Stomach (tissue), 9 donors: Measurements from ENCODE around the gene IDH2. TPM values are rescaled to one million over a fixed set of nuclear protein-coding genes. Genes with fewer than 3 reads are reported as not detected.
"Not testable (repeated sequence)": the region's sequence is repeated elsewhere in the genome, so short reads cannot be mapped to it uniquely, and the experiment has no call there.

Source experiments
- DNase-seq, 2 donors: peaks; one replicate each; pipeline versions ENCODE4 v3.0.0 to v3.0.0-alpha.2; 2013 to 2019
- H3K27ac ChIP-seq, 5 donors: fragments of 200-600 bp in 4 of 5; sonication (generic) in 4 of 5; one replicate each; pipeline ENCODE4 v1.5.1; 2013 to 2019; ENCODE audit warnings: mild to moderate bottlenecking in 1 of 5, moderate library complexity in 1 of 5
- H3K27me3 ChIP-seq, 3 donors: fragments of 200-600 bp; sonication (generic); one replicate each; pipeline ENCODE4 v1.5.1; 2017 to 2019; ENCODE audit warnings: mixed run types in 1 of 3
- H3K36me3 ChIP-seq, 4 donors: fragments of 200-600 bp; sonication (generic); 1 replicate in 3 of 4; 2 replicates in 1 of 4; pipeline ENCODE4 v1.5.1; 2016 to 2019
- H3K4me1 ChIP-seq, 4 donors: fragments of 200-600 bp; sonication (generic); one replicate each; pipeline ENCODE4 v1.5.1; 2016 to 2019
- H3K4me3 ChIP-seq, 4 donors: fragments of 200-600 bp; sonication (generic) in 3 of 4; one replicate each; pipeline ENCODE4 v1.5.1; 2016 to 2019; ENCODE audit warnings: mild to moderate bottlenecking in 1 of 4
- H3K9me3 ChIP-seq, 4 donors: fragments of 200-600 bp; sonication (generic); one replicate each; pipeline ENCODE4 v1.5.1; 2016 to 2019
- CTCF ChIP-seq, 7 experiments: fragments of 450-650 bp in 4 of 7; fragments of 200-600 bp in 3 of 7; sonication (generic) in 3 of 7; IDR thresholded peaks; one replicate each; pipeline ENCODE4 v1.5.1; 2016 to 2019; ENCODE audit warnings: antibody characterized with exemption in 7 of 7, control low read depth in 2 of 7, mild to moderate bottlenecking in 1 of 7
- EP300 ChIP-seq: sonication (generic); formaldehyde crosslinking; IDR thresholded peaks from one replicate; pipeline ENCODE4 v1.6.1; 2017; ENCODE audit warnings: antibody characterized with exemption
- POLR2A ChIP-seq, 4 donors: fragments of 450-650 bp; IDR thresholded peaks; one replicate each; pipeline ENCODE4 v1.6.1; 2016; ENCODE audit warnings: antibody characterized with exemption in 4 of 4, control low read depth in 2 of 4, mild to moderate bottlenecking in 1 of 4, moderate library complexity in 1 of 4
- POLR2AphosphoS5 ChIP-seq, 3 donors: sonication (generic); formaldehyde crosslinking; IDR thresholded peaks; one replicate each; pipeline ENCODE4 v1.6.1; 2016; ENCODE audit warnings: antibody characterized with exemption in 3 of 3
- WGBS, 5 donors: extraction: QIAGEN DNeasy Blood & Tissue Kit in 3 of 5; methylation state at CpG; one replicate each; pipeline versions ENCODE4 v1.1.5 to v1.1.7; 2013 to 2018; 5-methylcytosine and 5-hydroxymethylcytosine counted together
- intact Hi-C: fragments of 100-400 bp; cut with DNase I; formaldehyde crosslinking; loops from one replicate; pipeline ENCODE4 v1.15.1; 2023; ENCODE audit warnings: low total_unique reads
- polyA plus RNA-seq, 3 donors: library from polyadenylated mRNA; stranded (reverse); fragments of 200-250 nt; gene quantifications; one replicate each; pipeline ENCODE4 v1.2.3, GENCODE V29; 2013
- total RNA-seq, 5 donors: library from RNA; depleted of rRNA; stranded (reverse); fragments of >200 nt; gene quantifications; one replicate each; pipeline versions ENCODE4 v1.1.0 to v1.2.3, GENCODE V29; 2014 to 2016
- donor health status: healthy with polysubstance abuse.
- donor health status: Bipolar disorder and iron deficiency.
- donor health status: healthy.

The IDH2 gene
- total and polyA plus RNA-seq, 8 donors, result 12.3 to 186 (median 117) TPM

GRCh38 chr15:90074023-90074422 is 28.2 kb downstream of the IDH2 start:
- H3K4me1 ChIP-seq, result peaks cover 11 to 35% (median 24%) of the 10 kb centered on the region in 4 donors
- H3K9me3 ChIP-seq, result no peaks in the 10 kb centered on the region
- intact Hi-C loops, result loop anchor here (10.0 kb wide), 1 partner anchor 169 kb away; no protein-coding TSS in a partner anchor
- peak overlapping the region in 2 of 5 donors; percentile 12 to 71 for H3K27ac ChIP-seq
- TF ChIP-seq CTCF (IDR thresholded peaks at IDR 0.05) (no peak), EP300 (no peak), POLR2A (IDR thresholded peaks at IDR 0.05) (no peak), POLR2AphosphoS5 (IDR thresholded peaks at IDR 0.05) (no peak)
- H3K36me3 ChIP-seq, result peaks cover 6 to 83% (median 62%) of the 10 kb centered on the region in 4 donors
- H3K4me3 ChIP-seq, result no peak overlapping the region
- 72 to 88% (median 84%) methylated on average over 12 of the region's 12 CpGs for WGBS, 5 donors
- peak; percentile 53 to 63 for DNase-seq
- no peaks in the 10 kb centered on the region for H3K27me3 ChIP-seq

GRCh38 chr15:90072978-90073640 is 29.2 kb downstream of the IDH2 start:
- WGBS, 5 donors, result 87 to 93% (median 93%) methylated on average over 16 to 17 of the region's 17 CpGs
- DNase-seq, result no peak

GRCh38 chr15:90071220-90071807 is 31.0 kb downstream of the IDH2 start:
- peaks cover 10 to 85% (median 62%) of the 10 kb centered on the region in 4 donors for H3K36me3 ChIP-seq
- H3K4me1 ChIP-seq, result peaks cover 11 to 39% (median 22%) of the 10 kb centered on the region in 4 donors
- WGBS, 5 donors, result 39 to 47% (median 42%) methylated on average over 5 of the region's 5 CpGs
- peak; percentile 84 to 93 for DNase-seq
- peak overlapping the region in 2 of 5 donors; percentile 39 to 44 for H3K27ac ChIP-seq
- no peaks in the 10 kb centered on the region for H3K9me3 ChIP-seq
- intact Hi-C loops, result loop anchor here (10.0 kb wide), 1 partner anchor 167 kb away; no protein-coding TSS in a partner anchor
- TF ChIP-seq EP300 (no peak), POLR2AphosphoS5 (IDR thresholded peaks at IDR 0.05) (peak in 2 of 3 donors; percentile 22 to 57), POLR2A (IDR thresholded peaks at IDR 0.05) (no peak), CTCF (IDR thresholded peaks at IDR 0.05) (peak in 5 of 7 experiments; percentile 67 to 86 (median 78))
- H3K27me3 ChIP-seq, result no peaks in the 10 kb centered on the region
- no peak overlapping the region for H3K4me3 ChIP-seq

More at GRCh38 chr15:90072978-90073640, 29.2 kb downstream of the IDH2 start:
- Histone ChIP-seq H3K27ac (peak overlapping the region in 3 of 5 donors; percentile 5 to 71 (median 7)), H3K4me1 (peaks cover 11 to 37% (median 24%) of the 10 kb centered on the region in 4 donors), H3K36me3 (peaks cover 4 to 83% (median 62%) of the 10 kb centered on the region in 4 donors), H3K9me3 (no peaks in the 10 kb centered on the region), H3K4me3 (no peak overlapping the region), H3K27me3 (no peaks in the 10 kb centered on the region)
- intact Hi-C loops, result loop anchor here (10.0 kb wide), 1 partner anchor 168 kb away; no protein-coding TSS in a partner anchor
- no peak for TF ChIP-seq CTCF (IDR thresholded peaks at IDR 0.05)
- no peak for TF ChIP-seq EP300
- TF ChIP-seq POLR2AphosphoS5 (IDR thresholded peaks at IDR 0.05), result no peak
- no peak for TF ChIP-seq POLR2A (IDR thresholded peaks at IDR 0.05)

GRCh38 chr15:90070623-90071022 is 31.6 kb downstream of the IDH2 start:
- H3K27ac ChIP-seq, result peak overlapping the region in 3 of 5 donors; percentile 15 to 44 (median 39)
- 91 to 100% (median 97%) methylated on average over 2 of the region's 2 CpGs for WGBS, 5 donors
- intact Hi-C loops, result loop anchor here (10.0 kb wide), 1 partner anchor 166 kb away; no protein-coding TSS in a partner anchor
- H3K27me3 ChIP-seq, H3K9me3 ChIP-seq, H3K4me3 ChIP-seq, DNase-seq: not testable (repeated sequence)
- peaks cover 7 to 37% (median 16%) of the 10 kb centered on the region in 4 donors for H3K4me1 ChIP-seq
- H3K36me3 ChIP-seq, result peaks cover 10 to 78% (median 55%) of the 10 kb centered on the region in 4 donors
